Large intestine (tissue), 3 donors: Measurements from ENCODE around the gene BAHCC1. TPM values are rescaled to one million over a fixed set of nuclear protein-coding genes. Genes with fewer than 3 reads are reported as not detected.
A peak's percentile ranks its signal among the peaks of the same experiment; 100 is the strongest.

Experiments
- DNase-seq, 2 donors: peaks; one replicate each; pipeline versions ENCODE4 v3.0.0 to v3.0.0-alpha.2; 2013
- H3K27ac ChIP-seq: one replicate; pipeline ENCODE4 v1.5.1; 2013; ENCODE audit warnings: low read length
- H3K27me3 ChIP-seq: 2 replicates; pipeline ENCODE4 v1.6.1; 2013; ENCODE audit warnings: low read length; ENCODE audit not compliant: control insufficient read depth, insufficient read depth
- H3K36me3 ChIP-seq: 2 replicates; pipeline ENCODE4 v1.6.1; 2013; ENCODE audit warnings: low read length; ENCODE audit not compliant: control insufficient read depth, insufficient read depth
- H3K4me1 ChIP-seq: one replicate; pipeline ENCODE4 v1.6.1; 2013; ENCODE audit warnings: low read length; ENCODE audit not compliant: control insufficient read depth, insufficient read depth
- H3K4me3 ChIP-seq: one replicate; pipeline ENCODE4 v1.5.1; 2013; ENCODE audit warnings: low read length
- H3K9me3 ChIP-seq: one replicate; pipeline ENCODE4 v1.6.1; 2013; ENCODE audit warnings: mild to moderate bottlenecking, low read depth, low read length, moderate library complexity; ENCODE audit not compliant: control insufficient read depth
- WGBS: methylation state at CpG from one replicate; pipeline ENCODE4 v1.1.5; 2013; ENCODE audit warnings: low lambda C conversion rate; ENCODE audit not compliant: insufficient coverage; 5-methylcytosine and 5-hydroxymethylcytosine counted together
- polyA plus RNA-seq: library from polyadenylated mRNA; unstranded; fragments of 120-200 nt; gene quantifications from one replicate; pipeline ENCODE4 v1.2.1, GENCODE V29; 2013

Gene BAHCC1
- polyA plus RNA-seq, 1 donor, result 21.9 TPM

GRCh38 chr17:81438007-81438659 is 42.9 kb downstream of the BAHCC1 start:
- Histone ChIP-seq H3K9me3 (peaks cover 15% of the 10 kb centered on the region), H3K4me1 (peaks cover 70% of the 10 kb centered on the region), H3K27me3 (no peaks in the 10 kb centered on the region), H3K4me3 (no peak overlapping the region), H3K36me3 (peaks cover 8% of the 10 kb centered on the region), H3K27ac (no peak overlapping the region)
- WGBS, result no CpG with 5 or more reads among the region's 23 CpGs
- DNase-seq, result no peak

GRCh38 chr17:81438688-81439087 is 43.4 kb downstream of the BAHCC1 start:
- WGBS, result no CpG with 5 or more reads among the region's 10 CpGs
- Histone ChIP-seq H3K27ac (no peak overlapping the region), H3K27me3 (no peaks in the 10 kb centered on the region), H3K36me3 (peaks cover 13% of the 10 kb centered on the region), H3K4me1 (peaks cover 67% of the 10 kb centered on the region), H3K4me3 (no peak overlapping the region), H3K9me3 (peaks cover 18% of the 10 kb centered on the region)
- no peak for DNase-seq

- Histone ChIP-seq H3K27me3 (no peaks in the 10 kb centered on the region), H3K36me3 (peaks cover 17% of the 10 kb centered on the region), H3K4me3 (no peak overlapping the region), H3K27ac (no peak overlapping the region), H3K4me1 (peaks cover 54% of the 10 kb centered on the region), H3K9me3 (peaks cover 18% of the 10 kb centered on the region)
- no peak for DNase-seq
- WGBS, result no CpG with 5 or more reads among the region's 14 CpGs
Observed at GRCh38 chr17:81440051-81440471, 44.8 kb downstream of the BAHCC1 start.

- no CpG with 5 or more reads among the region's 24 CpGs for WGBS
- Histone ChIP-seq H3K4me1 (peaks cover 48% of the 10 kb centered on the region), H3K9me3 (peaks cover 18% of the 10 kb centered on the region), H3K27ac (peak overlapping the region; percentile 58), H3K27me3 (no peaks in the 10 kb centered on the region), H3K4me3 (no peak overlapping the region), H3K36me3 (peaks cover 18% of the 10 kb centered on the region)
- DNase-seq, result peak in 1 of 2 donors; percentile 22
Observed at GRCh38 chr17:81440511-81441244, 45.4 kb downstream of the BAHCC1 start.

- no peak overlapping the region for H3K4me3 ChIP-seq
Observed at GRCh38 chr17:81442791-81443190, 47.5 kb downstream of the BAHCC1 start.

GRCh38 chr17:81443269-81443668 is 48.0 kb downstream of the BAHCC1 start:
- H3K4me3 ChIP-seq, result no peak overlapping the region
- DNase-seq, result no peak
- peaks cover 33% of the 10 kb centered on the region for H3K36me3 ChIP-seq
- H3K4me1 ChIP-seq, result peaks cover 27% of the 10 kb centered on the region
- no CpG with 5 or more reads among the region's 20 CpGs for WGBS
- peaks cover 15% of the 10 kb centered on the region for H3K9me3 ChIP-seq
- no peak overlapping the region for H3K27ac ChIP-seq
- no peaks in the 10 kb centered on the region for H3K27me3 ChIP-seq

More at GRCh38 chr17:81442791-81443190, 47.5 kb downstream of the BAHCC1 start:
- H3K36me3 ChIP-seq, result peaks cover 29% of the 10 kb centered on the region
- no peak for DNase-seq
- peaks cover 27% of the 10 kb centered on the region for H3K4me1 ChIP-seq
- H3K27ac ChIP-seq, result no peak overlapping the region
- H3K9me3 ChIP-seq, result peaks cover 15% of the 10 kb centered on the region
- H3K27me3 ChIP-seq, result no peaks in the 10 kb centered on the region
- WGBS, result no CpG with 5 or more reads among the region's 17 CpGs

GRCh38 chr17:81444610-81445339 is 49.5 kb downstream of the BAHCC1 start:
- DNase-seq, result no peak
- WGBS, result no CpG with 5 or more reads among the region's 27 CpGs
- Histone ChIP-seq H3K9me3 (peaks cover 15% of the 10 kb centered on the region), H3K4me3 (no peak overlapping the region), H3K4me1 (peaks cover 24% of the 10 kb centered on the region), H3K27ac (no peak overlapping the region), H3K36me3 (peaks cover 39% of the 10 kb centered on the region), H3K27me3 (no peaks in the 10 kb centered on the region)

GRCh38 chr17:81445642-81446503 is 50.6 kb downstream of the BAHCC1 start:
- no peaks in the 10 kb centered on the region for H3K27me3 ChIP-seq
- WGBS, result 65% methylated on average over 4 of the region's 30 CpGs
- H3K9me3 ChIP-seq, result peaks cover 15% of the 10 kb centered on the region
- no peak overlapping the region for H3K4me3 ChIP-seq
- H3K4me1 ChIP-seq, result peaks cover 19% of the 10 kb centered on the region
- peaks cover 38% of the 10 kb centered on the region for H3K36me3 ChIP-seq
- no peak for DNase-seq
- H3K27ac ChIP-seq, result no peak overlapping the region

- no peak overlapping the region for H3K4me3 ChIP-seq
- DNase-seq, result no peak
- H3K9me3 ChIP-seq, result peaks cover 12% of the 10 kb centered on the region
- H3K4me1 ChIP-seq, result peaks cover 10% of the 10 kb centered on the region
- no peak overlapping the region for H3K27ac ChIP-seq
- no CpG with 5 or more reads among the region's 25 CpGs for WGBS
- peaks cover 44% of the 10 kb centered on the region for H3K36me3 ChIP-seq
- no peaks in the 10 kb centered on the region for H3K27me3 ChIP-seq
Observed at GRCh38 chr17:81447331-81447933, 52.2 kb downstream of the BAHCC1 start.
